WTC11 (cell line): ENCODE measurements around the gene LTBP1. TPM values are rescaled to one million over a fixed set of nuclear protein-coding genes. Genes with fewer than 3 reads are reported as not detected.

Experiments used
- ATAC-seq: fragments of 200-7000 bp; cut with Tn5 transposase; 2 replicates; pipeline ENCODE4 v1.10.0; 2021; ENCODE audit warnings: mild to moderate bottlenecking, moderate library complexity
- CTCF ChIA-PET: fragments of 300-600 bp; sonication (Branson Sonifier 250); formaldehyde crosslinking; loops from one replicate; lab custom pipeline; 2021; ENCODE audit warnings: antibody characterized with exemption; lab: Charles Lee
- POLR2A ChIA-PET: fragments of 350-600 bp; sonication (Branson Sonifier 250); formaldehyde crosslinking; loops from one replicate; lab custom pipeline; 2021; ENCODE audit warnings: antibody characterized with exemption; lab: Charles Lee
- DNase-seq: peaks from one replicate; pipeline ENCODE4 v3.0.0; 2021; ENCODE audit warnings: low spot score
- H3K27ac Mint-ChIP-seq: 2 replicates; pipeline ENCODE4 v1.8.0; 2021; ENCODE audit warnings: mixed read lengths
- H3K27me3 Mint-ChIP-seq: 2 replicates; pipeline ENCODE4 v1.8.0; 2021; ENCODE audit warnings: low read depth, mild to moderate bottlenecking, moderate library complexity, mixed read lengths
- H3K36me3 Mint-ChIP-seq: 2 replicates; pipeline ENCODE4 v1.8.0; 2021; ENCODE audit warnings: mixed read lengths
- H3K4me1 Mint-ChIP-seq: 2 replicates; pipeline ENCODE4 v1.8.0; 2022; ENCODE audit warnings: mixed read lengths
- H3K4me3 Mint-ChIP-seq: 2 replicates; pipeline ENCODE4 v1.8.0; 2021; ENCODE audit warnings: mild to moderate bottlenecking, moderate library complexity, mixed read lengths
- H3K9me3 Mint-ChIP-seq: 2 replicates; pipeline ENCODE4 v1.8.0; 2021; ENCODE audit warnings: mixed read lengths
- ARID4B ChIP-seq: sonication (generic); formaldehyde crosslinking; IDR thresholded peaks from 2 replicates; pipeline ENCODE4 v1.8.0; 2023; ENCODE audit warnings: missing genetic modification reagents, mild to moderate bottlenecking, borderline replicate concordance
- ATF1 ChIP-seq: sonication (generic); formaldehyde crosslinking; IDR thresholded peaks from 2 replicates; pipeline ENCODE4 v1.8.1; 2023; ENCODE audit warnings: mild to moderate bottlenecking, moderate library complexity, missing genetic modification reagents
- ATF6 ChIP-seq: sonication (generic); formaldehyde crosslinking; IDR thresholded peaks from 2 replicates; pipeline ENCODE4 v1.8.1; 2023; ENCODE audit warnings: mild to moderate bottlenecking, missing genetic modification reagents
- CREM ChIP-seq: sonication (generic); formaldehyde crosslinking; IDR thresholded peaks from 2 replicates; pipeline ENCODE4 v1.8.1; 2022; ENCODE audit warnings: mild to moderate bottlenecking, missing genetic modification reagents, moderate library complexity
- EMX1 ChIP-seq: fragments of 250-450 bp; sonication (Bioruptor Pico); IDR thresholded peaks from 2 replicates; pipeline ENCODE4 v1.8.0; 2021; ENCODE audit warnings: mild to moderate bottlenecking
- ESRRA ChIP-seq: sonication (generic); formaldehyde crosslinking; IDR thresholded peaks from 2 replicates; pipeline ENCODE4 v1.8.1; 2022; ENCODE audit warnings: mild to moderate bottlenecking, missing genetic modification reagents, borderline replicate concordance
- ETV6 ChIP-seq: sonication (generic); formaldehyde crosslinking; IDR thresholded peaks from 2 replicates; pipeline ENCODE4 v1.8.1; 2022; ENCODE audit warnings: mild to moderate bottlenecking, missing genetic modification reagents
- FOXJ3 ChIP-seq: sonication (generic); formaldehyde crosslinking; IDR thresholded peaks from 2 replicates; pipeline ENCODE4 v1.9.0; 2021; ENCODE audit warnings: missing genetic modification reagents, mild to moderate bottlenecking, borderline replicate concordance
- FOXP1 ChIP-seq: sonication (generic); formaldehyde crosslinking; IDR thresholded peaks from 2 replicates; pipeline ENCODE4 v1.8.0; 2022; ENCODE audit warnings: missing genetic modification reagents, mild to moderate bottlenecking, moderate library complexity, borderline replicate concordance
- IRF1 ChIP-seq: sonication (generic); formaldehyde crosslinking; IDR thresholded peaks from 2 replicates; pipeline ENCODE4 v1.8.0; 2023; ENCODE audit warnings: missing genetic modification reagents
- NR3C1 ChIP-seq: sonication (generic); formaldehyde crosslinking; conservative IDR thresholded peaks from 2 replicates; pipeline ENCODE4 v1.8.1; 2023; ENCODE audit warnings: low read depth, mild to moderate bottlenecking, missing genetic modification reagents
- OVOL2 ChIP-seq: fragments of 250-450 bp; sonication (Bioruptor Pico); IDR thresholded peaks from 2 replicates; pipeline ENCODE4 v1.9.0; 2021; ENCODE audit warnings: mild to moderate bottlenecking, borderline replicate concordance
- PRRX2 ChIP-seq: fragments of 250-450 bp; sonication (Bioruptor Pico); IDR thresholded peaks from 2 replicates; pipeline ENCODE4 v1.8.0; 2021; ENCODE audit warnings: mild to moderate bottlenecking
- RELA ChIP-seq: sonication (generic); formaldehyde crosslinking; IDR thresholded peaks from 2 replicates; pipeline ENCODE4 v1.8.1; 2022; ENCODE audit warnings: missing genetic modification reagents, mild to moderate bottlenecking, borderline replicate concordance
- RORB ChIP-seq: fragments of 250-450 bp; sonication (Bioruptor Pico); IDR thresholded peaks from 2 replicates; pipeline ENCODE4 v1.9.0; 2021; ENCODE audit warnings: mild to moderate bottlenecking
- ZBTB21 ChIP-seq: sonication (generic); formaldehyde crosslinking; IDR thresholded peaks from 2 replicates; pipeline ENCODE4 v1.8.1; 2023; ENCODE audit warnings: mild to moderate bottlenecking, missing genetic modification reagents, borderline replicate concordance
- ZNF232 ChIP-seq: sonication (generic); formaldehyde crosslinking; IDR thresholded peaks from 2 replicates; pipeline ENCODE4 v1.8.0; 2022; ENCODE audit warnings: mild to moderate bottlenecking, missing genetic modification reagents
- ZNF281 ChIP-seq: sonication (generic); formaldehyde crosslinking; IDR thresholded peaks from 2 replicates; pipeline ENCODE4 v1.8.0; 2023; ENCODE audit warnings: mild to moderate bottlenecking, missing genetic modification reagents
- ZNF396 ChIP-seq: fragments of 250-450 bp; sonication (Bioruptor Pico); IDR thresholded peaks from 2 replicates; pipeline ENCODE4 v1.8.0; 2021; ENCODE audit warnings: mild to moderate bottlenecking, moderate library complexity, borderline replicate concordance
- ZNF425 ChIP-seq: fragments of 250-450 bp; sonication (Bioruptor Pico); conservative IDR thresholded peaks from 2 replicates; pipeline ENCODE4 v1.9.0; 2021; ENCODE audit warnings: mild to moderate bottlenecking
- ZNF671 ChIP-seq: fragments of 250-450 bp; sonication (Bioruptor Pico); IDR thresholded peaks from 2 replicates; pipeline ENCODE4 v1.8.0; 2021; ENCODE audit warnings: mild to moderate bottlenecking
- total RNA-seq: library from RNA; stranded (reverse); gene quantifications from 3 replicates; pipeline ENCODE4 v1.2.3, GENCODE V29; 2021

LTBP1 gene
- total RNA-seq, 1 experiment from 2014 or later: 33.6 TPM

GRCh38 chr2:33022395-33022985 is 75.7 kb downstream of the LTBP1 start (continued):
- TF ChIP-seq ATF6 (CRISPR knock-in tag) (no peak), ZNF425 (no peak), ESRRA (CRISPR knock-in tag) (no peak), ETV6 (CRISPR knock-in tag) (no peak), ZNF671 (CRISPR knock-in tag) (no peak), PRRX2 (CRISPR knock-in tag) (no peak), ZNF281 (CRISPR knock-in tag) (no peak), RELA (no peak), FOXJ3 (CRISPR knock-in tag) (no peak), FOXP1 (CRISPR knock-in tag) (no peak)
- TF ChIP-seq, all 79 proteins: peak for 0

GRCh38 chr2:33022989-33023727 is 76.4 kb downstream of the LTBP1 start:
- ATAC-seq (no peak), DNase-seq (no peak)
- Mint-ChIP-seq H3K4me1 (peaks cover 17% of the 10 kb centered on the region), H3K27me3 (no peaks in the 10 kb centered on the region), H3K4me3 (no peak overlapping the region), H3K9me3 (peaks cover 11% of the 10 kb centered on the region), H3K36me3 (peaks cover 15% of the 10 kb centered on the region), H3K27ac (no peak overlapping the region)
- ChIA-PET POLR2A (no interaction called here), CTCF (no interaction called here)
- TF ChIP-seq ARID4B (CRISPR knock-in tag) (no peak), NR3C1 (CRISPR knock-in tag) (no peak), OVOL2 (CRISPR knock-in tag) (no peak), ZBTB21 (CRISPR knock-in tag) (no peak), ATF1 (no peak), EMX1 (CRISPR knock-in tag) (no peak), ZNF396 (CRISPR knock-in tag) (no peak), IRF1 (CRISPR knock-in tag) (no peak), ZNF232 (CRISPR knock-in tag) (no peak), ZNF425 (no peak), RORB (CRISPR knock-in tag) (no peak), PRRX2 (CRISPR knock-in tag) (no peak), CREM (no peak)
